Measurements from ENCODE around the gene NBPF19.
"Not testable (repeated sequence)": the region's sequence is repeated elsewhere in the genome, so short reads cannot be mapped to it uniquely, and the experiment has no call there.

- not testable (repeated sequence) for TF ChIP-seq CTCF, EP300, POLR2A (IDR thresholded peaks at IDR 0.05)
Measured at GRCh38 chr1:149585592-149585991, 110.7 kb downstream of the NBPF19 start.
